Suprapubic skin (tissue), 4 donors: Measurements from ENCODE around the gene NXNL1. TPM values are rescaled to one million over a fixed set of nuclear protein-coding genes. Genes with fewer than 3 reads are reported as not detected.
A peak's percentile ranks its signal among the peaks of the same experiment; 100 is the strongest.

ENCODE experiments used
- DNase-seq, 2 donors: peaks; one replicate each; pipeline ENCODE4 v3.0.0-alpha.2; 2019; ENCODE audit warnings: low spot score in 2 of 2
- H3K27ac ChIP-seq: fragments of 200-600 bp; sonication (generic); one replicate; pipeline ENCODE4 v1.5.1; 2019
- H3K27me3 ChIP-seq: fragments of 200-600 bp; sonication (generic); one replicate; pipeline ENCODE4 v1.5.1; 2019
- H3K36me3 ChIP-seq: fragments of 200-600 bp; sonication (generic); one replicate; pipeline ENCODE4 v1.5.1; 2019
- H3K4me1 ChIP-seq: fragments of 200-600 bp; sonication (generic); one replicate; pipeline ENCODE4 v1.5.1; 2019
- H3K4me3 ChIP-seq: fragments of 200-600 bp; sonication (generic); one replicate; pipeline ENCODE4 v1.5.1; 2019; ENCODE audit warnings: mild to moderate bottlenecking
- H3K9me3 ChIP-seq: fragments of 200-600 bp; sonication (generic); one replicate; pipeline ENCODE4 v1.5.1; 2019
- EP300 ChIP-seq: sonication (generic); formaldehyde crosslinking; IDR thresholded peaks from one replicate; pipeline ENCODE4 v1.6.1; 2017; ENCODE audit warnings: antibody characterized with exemption
- POLR2A ChIP-seq, 2 donors: fragments of 450-650 bp; IDR thresholded peaks; one replicate each; pipeline ENCODE4 v1.6.1; 2017; ENCODE audit warnings: antibody characterized with exemption in 2 of 2, mild to moderate bottlenecking in 2 of 2, moderate library complexity in 2 of 2
- POLR2AphosphoS5 ChIP-seq, 3 donors: sonication (generic); formaldehyde crosslinking; IDR thresholded peaks; one replicate each; pipeline ENCODE4 v1.6.1; 2017; ENCODE audit warnings: antibody characterized with exemption in 3 of 3
- WGBS: methylation state at CpG from one replicate; pipeline ENCODE4 v1.1.5; 2018; 5-methylcytosine and 5-hydroxymethylcytosine counted together
- total RNA-seq, 4 donors: library from RNA; depleted of rRNA; stranded (reverse); fragments of >200 nt; gene quantifications; one replicate each; pipeline ENCODE4 v1.1.0, GENCODE V29; 2016
- TF ChIP-seq, protein P1 (sequence below), 2 donors: fragments of 200-600 bp in 1 of 2; fragments of 450-650 bp in 1 of 2; sonication (generic) in 1 of 2; IDR thresholded peaks; one replicate each; pipeline ENCODE4 v1.5.1; 2016 to 2019; ENCODE audit warnings: antibody characterized with exemption in 2 of 2, mild to moderate bottlenecking in 1 of 2, moderate library complexity in 1 of 2

Gene NXNL1
- total RNA-seq, 4 donors from 2014 or later, result not detected

DNA sequence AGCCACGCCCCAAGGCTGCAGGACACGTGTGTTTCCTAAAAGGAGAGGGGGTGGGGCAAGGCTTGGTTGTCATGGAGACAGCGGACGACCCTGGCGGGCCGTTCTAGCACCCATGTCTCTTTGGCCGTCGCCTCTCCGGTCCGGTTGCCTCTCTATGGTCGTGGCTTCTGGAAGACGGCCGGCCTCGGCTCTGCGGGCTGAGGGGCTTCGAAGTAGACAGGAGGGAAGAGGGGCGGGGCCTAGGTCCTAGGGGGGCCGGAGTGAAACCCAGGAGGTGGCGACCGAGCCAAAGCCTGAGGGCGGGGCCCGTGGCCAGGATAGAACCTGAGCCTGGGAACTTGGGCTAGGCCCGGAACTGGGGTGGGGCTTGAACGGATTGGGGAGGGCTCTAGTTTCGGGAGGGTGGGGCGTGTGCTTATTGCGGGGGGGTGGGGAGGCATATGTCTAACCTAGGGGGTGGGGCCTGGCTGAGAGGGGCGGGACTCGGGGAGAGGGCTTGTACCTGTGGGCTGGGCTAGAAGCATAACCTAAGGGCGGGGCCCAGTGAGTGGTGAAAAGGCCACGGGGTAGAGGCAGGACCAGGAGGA, 8.8 kb upstream of the NXNL1 start:
- TF ChIP-seq POLR2A (IDR thresholded peaks at IDR 0.05) (no peak), POLR2AphosphoS5 (IDR thresholded peaks at IDR 0.05) (peak in 1 of 3 donors; percentile 49), EP300 (no peak)
- TF ChIP-seq, protein P1, sequence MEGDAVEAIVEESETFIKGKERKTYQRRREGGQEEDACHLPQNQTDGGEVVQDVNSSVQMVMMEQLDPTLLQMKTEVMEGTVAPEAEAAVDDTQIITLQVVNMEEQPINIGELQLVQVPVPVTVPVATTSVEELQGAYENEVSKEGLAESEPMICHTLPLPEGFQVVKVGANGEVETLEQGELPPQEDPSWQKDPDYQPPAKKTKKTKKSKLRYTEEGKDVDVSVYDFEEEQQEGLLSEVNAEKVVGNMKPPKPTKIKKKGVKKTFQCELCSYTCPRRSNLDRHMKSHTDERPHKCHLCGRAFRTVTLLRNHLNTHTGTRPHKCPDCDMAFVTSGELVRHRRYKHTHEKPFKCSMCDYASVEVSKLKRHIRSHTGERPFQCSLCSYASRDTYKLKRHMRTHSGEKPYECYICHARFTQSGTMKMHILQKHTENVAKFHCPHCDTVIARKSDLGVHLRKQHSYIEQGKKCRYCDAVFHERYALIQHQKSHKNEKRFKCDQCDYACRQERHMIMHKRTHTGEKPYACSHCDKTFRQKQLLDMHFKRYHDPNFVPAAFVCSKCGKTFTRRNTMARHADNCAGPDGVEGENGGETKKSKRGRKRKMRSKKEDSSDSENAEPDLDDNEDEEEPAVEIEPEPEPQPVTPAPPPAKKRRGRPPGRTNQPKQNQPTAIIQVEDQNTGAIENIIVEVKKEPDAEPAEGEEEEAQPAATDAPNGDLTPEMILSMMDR (IDR thresholded peaks at IDR 0.05), result no peak
- Histone ChIP-seq H3K4me1 (peaks cover 43% of the 10 kb centered on the region), H3K9me3 (no peaks in the 10 kb centered on the region), H3K36me3 (no peaks in the 10 kb centered on the region), H3K4me3 (peak overlapping the region; percentile 74), H3K27ac (peak overlapping the region; percentile 83), H3K27me3 (no peaks in the 10 kb centered on the region)
- peak; percentile 99 for DNase-seq
- WGBS, result under 1% methylated on average over 23 of the region's 31 CpGs

DNA sequence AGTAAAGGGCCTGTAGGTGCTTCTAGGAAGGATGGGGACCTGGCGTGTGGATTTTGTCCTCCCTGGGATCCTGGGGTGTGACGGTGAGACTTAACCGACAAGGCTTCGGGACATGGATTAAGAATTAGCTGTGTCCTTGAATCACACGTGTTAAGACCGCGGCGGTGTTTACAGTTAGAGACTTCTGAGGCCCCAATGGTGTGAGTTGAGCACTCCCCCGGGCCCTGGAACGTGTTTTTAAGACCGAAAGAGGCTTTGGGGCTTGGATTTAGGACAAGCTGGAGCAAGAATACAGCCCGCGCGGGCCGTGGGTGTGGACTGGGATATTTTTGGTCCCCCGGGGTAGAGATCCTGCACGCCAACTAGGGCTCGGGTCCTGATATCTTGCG, 8.4 kb upstream of the NXNL1 start:
- Histone ChIP-seq H3K4me3 (peak overlapping the region; percentile 74), H3K36me3 (no peaks in the 10 kb centered on the region), H3K27me3 (no peaks in the 10 kb centered on the region), H3K4me1 (peaks cover 43% of the 10 kb centered on the region), H3K27ac (peak overlapping the region; percentile 83), H3K9me3 (no peaks in the 10 kb centered on the region)
- TF ChIP-seq, protein P1 (IDR thresholded peaks at IDR 0.05), result no peak
- TF ChIP-seq POLR2AphosphoS5 (IDR thresholded peaks at IDR 0.05) (no peak), EP300 (no peak), POLR2A (IDR thresholded peaks at IDR 0.05) (no peak)
- no peak for DNase-seq
- WGBS, result 5% methylated on average over 19 of the region's 19 CpGs

DNA sequence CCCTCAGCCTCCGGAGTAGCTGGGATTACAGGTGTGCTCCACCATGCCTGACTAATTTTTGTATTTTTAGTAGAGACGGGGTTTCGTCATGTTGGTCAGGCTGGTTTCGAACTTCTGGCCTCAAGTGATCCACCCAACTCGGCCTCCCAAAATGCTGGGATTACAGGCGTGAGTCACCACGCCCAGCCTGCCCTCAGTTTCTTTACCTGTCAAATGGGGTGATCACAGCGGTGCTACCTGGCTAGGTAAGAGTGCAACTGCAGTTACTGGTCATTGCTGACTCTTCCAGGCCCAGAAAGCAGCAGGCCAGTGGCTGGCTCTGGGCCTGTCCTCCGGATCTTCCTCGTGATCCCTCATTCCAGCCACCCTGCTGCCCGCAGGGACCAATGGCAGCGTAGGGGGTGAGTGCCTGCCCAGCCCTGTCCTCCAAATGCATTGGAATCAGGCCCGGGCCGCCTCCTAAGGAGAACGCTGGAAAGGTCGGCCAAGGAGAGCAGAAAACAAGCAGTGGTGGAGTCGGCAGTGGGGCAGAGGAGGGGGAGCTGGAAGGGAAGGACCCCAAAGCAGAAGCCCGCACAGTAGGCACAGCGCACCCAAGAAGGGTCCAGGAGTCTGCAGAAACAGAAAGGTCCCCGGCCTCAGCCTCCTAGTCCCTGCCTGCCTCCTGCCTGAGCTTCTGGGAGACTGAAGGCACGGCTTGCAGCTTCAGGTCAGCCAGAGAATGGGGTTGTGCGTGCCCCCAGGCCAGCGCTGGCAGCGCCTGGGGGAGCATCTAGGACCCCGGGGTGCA, 7.8 kb upstream of the NXNL1 start:
- peak overlapping the region; percentile 74 for H3K4me3 ChIP-seq
- TF ChIP-seq EP300 (no peak), POLR2A (IDR thresholded peaks at IDR 0.05) (no peak), POLR2AphosphoS5 (IDR thresholded peaks at IDR 0.05) (no peak)
- TF ChIP-seq, protein P1 (IDR thresholded peaks at IDR 0.05), result no peak
- DNase-seq, result peak in 1 of 2 donors; percentile 87
- WGBS, result 35% methylated on average over 24 of the region's 25 CpGs
- no peaks in the 10 kb centered on the region for H3K9me3 ChIP-seq
- no peaks in the 10 kb centered on the region for H3K36me3 ChIP-seq
- peak overlapping the region; percentile 83 for H3K27ac ChIP-seq
- H3K27me3 ChIP-seq, result no peaks in the 10 kb centered on the region
- H3K4me1 ChIP-seq, result peaks cover 43% of the 10 kb centered on the region

DNA sequence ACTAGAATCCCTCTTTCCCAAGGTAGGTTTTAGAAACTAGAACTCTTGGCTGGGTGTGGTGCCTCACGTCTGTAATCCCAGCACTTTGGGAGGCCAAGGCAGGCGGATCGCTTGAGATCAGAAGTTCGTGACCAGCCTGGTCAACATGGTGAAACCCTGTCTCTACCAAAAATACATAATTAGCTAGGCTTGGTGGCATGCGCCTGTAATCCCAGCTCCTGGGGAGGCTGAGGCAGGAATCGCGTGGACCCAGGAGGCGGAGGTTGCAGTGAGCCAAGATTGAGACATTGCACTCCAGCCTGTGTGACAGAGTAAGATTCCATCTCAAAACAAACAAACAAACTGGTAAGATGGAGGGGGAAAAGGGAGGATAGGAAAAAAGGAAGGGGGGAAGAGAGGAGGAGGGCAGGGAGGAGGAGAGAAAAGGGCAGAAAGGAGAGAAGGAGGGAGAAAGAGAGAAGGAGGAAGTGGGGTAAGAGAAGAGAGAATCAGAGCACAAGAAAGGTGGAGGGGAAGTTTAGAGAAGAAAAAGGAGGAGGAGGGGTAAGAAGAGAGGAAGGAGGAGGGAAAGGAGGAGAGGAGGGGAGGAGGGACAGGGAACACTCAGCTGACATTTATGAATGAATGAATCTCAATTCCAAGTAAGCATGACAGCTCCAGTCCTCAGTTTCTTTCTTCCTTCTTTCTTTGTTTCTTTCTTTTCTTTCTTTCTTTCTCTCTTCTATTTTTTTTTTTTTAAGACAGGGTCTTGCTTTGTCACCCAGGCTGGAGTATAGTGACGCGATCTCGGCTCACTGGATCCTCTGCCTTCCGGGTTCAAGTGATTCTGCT, 7.0 kb upstream of the NXNL1 start:
- H3K27ac ChIP-seq, result peak overlapping the region; percentile 83
- TF ChIP-seq, protein P1 (IDR thresholded peaks at IDR 0.05), result no peak
- TF ChIP-seq POLR2AphosphoS5 (IDR thresholded peaks at IDR 0.05) (no peak), POLR2A (IDR thresholded peaks at IDR 0.05) (no peak), EP300 (no peak)
- no peaks in the 10 kb centered on the region for H3K36me3 ChIP-seq
- H3K27me3 ChIP-seq, result no peaks in the 10 kb centered on the region
- H3K9me3 ChIP-seq, result no peaks in the 10 kb centered on the region
- 52% methylated on average over 12 of the region's 12 CpGs for WGBS
- H3K4me3 ChIP-seq, result no peak overlapping the region
- DNase-seq, result no peak
- H3K4me1 ChIP-seq, result peaks cover 43% of the 10 kb centered on the region

DNA sequence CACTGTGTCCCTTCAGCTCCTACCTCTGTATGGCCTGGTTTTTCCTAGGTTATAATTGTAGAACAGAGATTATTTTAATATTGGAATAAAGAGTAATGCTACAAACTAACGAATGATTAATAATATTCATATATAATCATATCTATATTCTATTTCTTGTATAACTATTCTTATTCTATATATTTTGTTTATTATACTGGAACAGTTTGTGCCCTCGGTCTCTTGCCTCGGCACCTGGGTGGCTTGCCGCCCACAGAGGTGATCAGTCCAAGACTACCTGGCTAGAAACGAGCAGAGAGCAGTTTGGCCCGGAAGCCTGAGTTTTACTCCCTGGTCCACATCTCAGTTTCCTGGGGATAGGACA, 5.7 kb upstream of the NXNL1 start:
- Histone ChIP-seq H3K4me1 (peaks cover 38% of the 10 kb centered on the region), H3K27me3 (no peaks in the 10 kb centered on the region), H3K27ac (no peak overlapping the region), H3K9me3 (no peaks in the 10 kb centered on the region), H3K36me3 (no peaks in the 10 kb centered on the region), H3K4me3 (no peak overlapping the region)
- TF ChIP-seq POLR2AphosphoS5 (IDR thresholded peaks at IDR 0.05), result no peak
- no peak for TF ChIP-seq EP300
- no peak for TF ChIP-seq POLR2A (IDR thresholded peaks at IDR 0.05)
- TF ChIP-seq, protein P1 (IDR thresholded peaks at IDR 0.05), result no peak
- DNase-seq, result no peak
- WGBS, result 35% methylated on average over 6 of the region's 6 CpGs
